NCI-H2081 treated with DMSO at 0.1 percent for 48 hours (cell line): ENCODE measurements around the gene ACTL10.
"Not testable (repeated sequence)": the region's sequence is repeated elsewhere in the genome, so short reads cannot be mapped to it uniquely, and the experiment has no call there.

Source experiments
- DNase-seq: peaks from one replicate; lab custom pipeline; 2025; lab: John Stamatoyannopoulos, UW

ACTL10 gene

DNA sequence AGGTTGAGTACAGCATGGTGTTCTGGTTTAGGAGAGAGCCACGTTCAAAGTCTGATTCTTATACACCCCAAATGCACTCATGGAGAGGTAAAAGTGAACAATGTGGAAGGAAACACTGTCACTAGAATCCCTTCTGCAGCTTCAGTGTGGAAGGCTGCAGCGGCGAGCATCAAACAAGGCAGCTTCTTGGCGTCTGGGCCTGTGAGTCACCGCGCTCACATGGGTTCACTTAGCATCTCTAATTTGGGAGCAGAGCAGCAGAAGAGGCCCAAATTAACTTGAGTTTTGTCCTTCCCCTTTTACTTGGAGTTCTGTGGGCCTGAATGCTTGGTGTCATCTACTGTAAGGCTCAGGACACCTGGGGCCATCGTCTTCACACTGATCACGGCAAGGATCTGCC lies 30.4 kb downstream of the ACTL10 start:
- DNase-seq = no peak

DNA sequence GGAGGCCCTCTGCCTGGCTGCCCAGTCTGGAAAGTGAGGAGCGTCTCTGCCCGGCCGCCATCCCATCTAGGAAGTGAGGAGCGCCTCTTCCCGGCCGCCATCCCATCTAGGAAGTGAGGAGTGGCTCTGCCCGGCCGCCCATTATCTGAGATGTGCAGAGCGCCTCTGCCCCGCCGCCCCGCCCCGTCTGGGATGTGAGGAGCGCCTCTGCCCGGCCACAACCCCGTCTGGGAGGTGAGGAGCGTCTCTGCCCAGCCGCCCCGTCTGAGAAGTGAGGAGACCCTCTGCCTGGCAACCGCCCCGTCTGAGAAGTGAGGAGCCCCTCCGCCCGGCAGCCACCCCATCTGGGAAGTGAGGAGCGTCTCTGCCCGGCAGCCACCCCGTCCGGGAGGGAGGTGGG lies 32.2 kb downstream of the ACTL10 start:
- DNase-seq = not testable (repeated sequence)

DNA sequence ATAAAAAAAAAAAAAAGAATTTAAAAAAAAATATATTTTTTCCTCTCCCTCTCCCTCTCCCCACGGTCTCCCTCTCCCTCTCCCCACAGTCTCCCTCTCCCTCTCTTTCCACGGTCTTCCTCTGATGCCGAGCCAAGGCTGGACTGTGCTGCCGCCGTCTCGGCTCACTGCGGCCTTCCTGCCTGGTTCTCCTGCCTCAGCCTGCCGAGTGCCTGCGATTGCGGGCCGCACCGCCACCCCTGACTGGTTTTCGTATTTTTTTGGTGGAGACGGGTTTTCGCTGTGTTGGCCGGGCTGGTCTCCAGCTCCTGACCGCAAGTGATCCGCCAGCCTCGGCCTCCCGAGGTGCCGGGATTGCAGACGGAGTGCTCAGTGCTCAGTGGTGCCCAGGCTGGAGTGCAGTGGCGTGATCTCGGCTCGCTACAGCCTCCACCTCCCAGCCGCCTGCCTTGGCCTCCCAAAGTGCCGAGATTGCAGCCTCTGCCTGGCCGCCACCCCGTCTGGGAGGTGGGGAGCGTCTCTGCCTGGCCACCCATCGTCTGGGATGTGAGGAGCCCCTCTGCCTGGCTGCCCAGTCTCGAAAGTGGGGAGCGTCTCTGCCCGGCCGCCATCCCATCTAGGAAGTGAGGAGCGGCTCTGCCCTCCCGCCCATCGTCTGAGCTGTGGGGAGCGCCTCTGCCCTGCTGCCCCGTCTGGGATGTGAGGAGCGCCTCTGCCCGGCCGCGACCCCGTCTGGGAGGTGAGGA lies 34.1 kb downstream of the ACTL10 start:
- DNase-seq = not testable (repeated sequence)

DNA sequence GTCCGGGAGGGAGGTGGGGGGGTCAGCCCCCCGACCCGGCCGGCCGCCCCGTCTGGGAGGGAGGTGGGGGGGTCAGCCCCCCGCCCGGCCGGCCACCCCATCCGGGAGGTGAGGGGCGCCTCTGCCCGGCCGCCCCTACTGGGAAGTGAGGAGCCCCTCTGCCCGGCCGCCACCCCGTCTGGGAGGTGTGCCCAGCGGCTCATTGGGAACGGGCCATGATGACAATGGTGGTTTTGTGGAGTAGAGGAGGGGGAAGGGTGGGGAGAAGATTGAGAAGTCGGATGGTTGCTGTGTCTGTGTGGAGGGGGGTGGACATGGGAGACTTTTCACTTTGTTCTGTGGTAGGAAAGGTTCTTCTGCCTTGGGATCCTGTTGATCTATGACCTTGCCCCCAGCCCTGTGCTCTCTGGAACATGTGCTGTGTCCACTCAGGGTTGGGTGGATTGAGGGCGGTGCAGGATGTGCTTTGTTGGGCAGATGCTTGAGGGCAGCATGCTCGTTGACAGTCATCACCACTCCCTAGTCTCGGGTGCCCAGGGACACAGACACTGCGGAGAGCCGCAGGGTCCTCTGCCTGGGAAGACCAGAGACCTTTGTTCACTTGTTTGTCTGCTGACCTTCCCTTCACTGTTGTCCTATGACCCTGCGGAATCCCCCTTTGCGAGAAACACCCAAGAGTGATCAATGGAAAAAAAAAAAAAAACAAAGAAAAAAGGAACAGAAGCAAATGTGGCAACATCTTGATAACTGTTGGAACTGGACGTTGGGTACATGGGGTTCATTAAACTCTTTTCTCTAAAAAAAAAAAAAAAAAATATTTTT lies 35.1 kb downstream of the ACTL10 start:
- DNase-seq = no peak

DNA sequence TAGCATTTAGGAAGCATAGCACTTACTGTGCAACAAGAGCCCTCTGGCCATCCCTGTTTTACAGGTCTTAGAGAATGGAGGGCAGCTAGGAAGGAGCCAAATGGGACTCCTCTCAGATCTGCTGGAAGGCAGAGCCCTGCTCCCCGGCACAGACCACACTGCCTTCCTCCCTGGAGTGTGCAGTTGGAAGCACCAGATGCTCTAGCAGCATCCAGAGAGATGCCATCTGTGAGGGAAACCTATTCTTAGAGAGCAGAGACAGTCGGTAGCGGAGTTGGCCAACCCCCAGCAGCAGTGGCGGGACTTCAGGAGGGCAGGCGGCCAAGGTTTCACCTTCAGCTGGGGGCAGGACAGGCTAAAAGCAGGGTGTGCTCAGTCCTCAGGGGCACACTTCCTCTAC lies 36.1 kb downstream of the ACTL10 start:
- no peak for DNase-seq

DNA sequence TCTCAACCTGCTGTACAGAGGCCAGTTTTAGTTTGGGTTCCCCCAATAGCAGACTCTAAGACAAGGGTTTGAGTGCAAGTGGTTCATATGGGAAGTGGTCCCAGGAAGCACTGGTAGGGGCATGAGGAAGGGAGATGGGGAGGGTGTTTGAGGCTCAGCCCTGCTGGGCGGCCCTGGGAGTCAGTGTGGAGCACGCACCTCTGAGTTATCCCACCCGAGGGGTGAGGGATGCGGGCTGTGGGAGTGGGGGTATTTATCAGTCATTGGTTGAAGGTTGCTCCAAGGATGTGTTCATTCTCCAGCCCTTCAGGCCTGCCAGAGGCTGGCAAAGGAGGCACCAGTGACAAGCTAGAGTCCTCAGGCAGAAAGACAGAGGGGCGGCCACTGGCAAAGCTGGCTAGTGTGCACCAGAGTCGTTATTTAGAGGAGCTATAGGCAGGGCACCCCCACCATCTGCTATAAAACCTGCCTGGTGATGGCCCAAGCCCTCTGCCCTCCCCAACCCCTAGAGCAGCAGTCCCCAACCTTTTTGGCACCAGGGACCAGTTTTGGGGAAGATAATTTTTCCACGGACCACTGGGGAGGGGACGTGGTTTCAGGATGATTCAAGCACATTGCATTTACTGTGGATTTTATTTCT lies 36.9 kb downstream of the ACTL10 start:
- no peak for DNase-seq

DNA sequence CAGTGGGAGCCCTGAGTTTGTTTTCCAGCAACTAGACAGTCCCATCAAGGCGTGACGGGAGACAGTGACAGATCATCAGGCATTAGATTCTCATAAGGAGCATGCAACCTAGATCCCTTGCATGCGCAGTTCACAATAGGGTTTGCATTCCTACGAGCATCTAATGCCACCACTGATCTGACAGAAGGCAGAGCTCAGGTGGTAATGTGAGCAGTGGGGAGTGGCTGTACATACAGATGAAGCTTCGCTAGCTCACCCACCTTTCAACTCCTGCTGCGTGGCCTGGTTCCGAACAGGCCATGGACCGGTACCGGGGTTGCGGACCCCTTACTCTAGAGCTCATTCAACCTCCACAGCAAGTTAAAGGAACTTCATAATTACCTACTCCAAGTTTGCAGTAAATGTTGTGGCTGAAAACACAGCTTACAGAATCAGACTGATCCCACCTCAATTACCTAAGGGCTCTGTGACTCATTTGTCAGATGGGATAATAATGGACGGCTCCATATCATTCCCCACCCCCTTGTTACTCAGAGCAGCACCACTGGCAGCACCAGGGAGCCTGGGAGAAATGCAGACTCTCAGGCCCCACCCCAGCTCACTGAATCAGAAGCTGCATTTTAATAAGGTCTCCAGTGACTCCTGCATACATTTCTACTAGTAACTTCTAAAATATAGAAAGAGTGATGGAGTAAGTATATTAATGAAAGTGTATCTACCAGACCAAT lies 37.6 kb downstream of the ACTL10 start:
- no peak for DNase-seq

DNA sequence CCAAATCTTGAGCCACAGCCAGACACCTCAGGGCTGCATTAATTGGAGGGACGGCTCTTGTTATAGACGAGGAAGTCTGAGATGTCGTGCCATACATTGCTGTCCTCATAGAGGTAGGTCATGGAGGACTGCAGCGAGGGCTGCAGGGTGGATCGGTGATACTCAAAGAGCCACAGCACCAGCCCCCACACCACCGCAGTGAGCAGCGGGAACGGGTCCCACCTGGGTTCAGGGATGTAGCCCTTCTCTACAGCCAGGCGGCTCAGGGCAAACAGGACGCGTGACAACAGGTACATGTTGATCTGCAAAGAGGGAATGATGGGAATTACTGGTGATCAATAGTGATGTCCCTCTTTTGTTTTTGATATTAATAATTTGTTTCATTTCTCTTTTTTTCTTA lies 40.9 kb downstream of the ACTL10 start:
- DNase-seq = no peak

DNA sequence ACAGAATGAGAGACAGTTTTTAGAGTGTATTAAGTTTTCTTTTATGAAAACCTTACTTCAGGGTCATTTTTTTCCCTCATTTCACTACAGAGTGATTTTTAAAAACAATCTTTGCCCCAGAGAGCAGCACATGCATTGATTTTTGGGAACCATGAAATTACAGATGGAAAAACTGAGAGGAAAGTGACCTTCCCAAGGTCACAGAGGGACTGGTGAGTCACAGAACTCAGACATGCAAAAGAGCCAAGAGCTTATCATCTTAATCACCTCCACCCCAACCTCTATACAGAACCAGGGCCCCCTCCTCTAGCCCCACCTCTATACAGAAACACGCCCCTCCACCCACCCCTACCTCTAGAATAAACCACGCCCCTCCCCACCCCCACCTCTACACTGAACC lies 42.7 kb downstream of the ACTL10 start:
- DNase-seq = no peak

DNA sequence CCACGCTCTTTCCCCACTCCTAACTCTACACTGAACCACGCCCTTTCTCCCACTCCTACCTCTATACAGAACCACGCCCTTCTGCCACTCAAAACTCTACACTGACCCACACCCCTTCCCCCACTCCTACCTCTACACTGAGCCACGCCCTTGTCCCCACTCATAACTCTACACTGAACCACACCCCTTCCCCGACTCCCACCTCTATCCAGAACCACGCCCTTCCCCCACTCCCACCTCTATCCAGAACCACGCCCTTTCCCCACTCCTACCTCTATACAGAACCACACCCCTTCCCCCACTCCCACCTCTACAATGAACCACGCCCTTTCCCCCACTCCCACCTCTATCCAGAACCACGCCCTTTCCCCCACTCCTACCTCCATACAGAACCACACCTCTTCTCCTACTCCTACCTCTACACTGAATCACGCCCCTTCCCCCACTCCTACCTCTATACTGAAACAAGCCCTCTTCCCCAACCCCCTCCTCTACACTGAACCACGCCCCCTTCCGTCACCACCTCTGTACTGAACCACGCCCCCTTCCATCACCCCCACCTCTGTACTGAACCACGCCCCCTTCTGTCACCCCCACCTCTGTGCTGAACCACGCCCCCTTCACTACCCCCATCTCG lies 43.3 kb downstream of the ACTL10 start:
- DNase-seq = no peak

DNA sequence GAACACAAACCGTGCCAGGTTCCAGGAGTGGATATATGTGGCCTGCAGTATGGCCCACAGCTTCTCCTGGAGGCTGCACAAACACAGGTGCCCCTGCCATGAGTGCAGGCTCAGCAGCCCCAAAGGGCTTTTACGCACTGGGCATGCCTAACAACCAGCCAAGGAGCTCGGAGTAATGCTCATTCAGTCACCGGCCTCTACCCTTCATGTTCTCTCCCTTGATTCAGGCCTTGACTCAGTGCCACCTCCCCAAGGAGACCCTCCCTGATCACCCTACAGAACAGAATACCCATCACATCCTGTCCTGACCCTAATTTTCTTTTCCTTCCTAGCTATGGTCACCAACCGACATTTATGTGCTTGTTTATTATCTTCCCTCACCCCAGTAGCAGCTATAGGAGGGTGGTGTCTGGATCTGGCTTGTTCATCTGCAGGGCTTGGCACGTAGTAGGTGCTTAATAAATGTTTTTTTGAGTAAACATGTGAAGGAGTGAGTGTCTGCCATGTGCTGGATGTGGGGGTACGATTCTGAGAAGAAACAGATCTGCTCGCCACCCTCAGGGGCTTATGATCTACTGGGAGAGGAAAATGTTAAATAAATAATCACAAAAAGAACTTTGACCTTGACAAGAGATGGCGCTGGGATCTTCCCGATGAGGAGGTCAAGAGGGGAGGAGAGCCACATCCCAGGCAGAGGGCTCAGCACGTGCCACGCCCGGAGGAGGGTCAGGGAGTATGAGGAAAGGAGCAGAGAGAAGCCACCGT lies 44.1 kb downstream of the ACTL10 start:
- no peak for DNase-seq

DNA sequence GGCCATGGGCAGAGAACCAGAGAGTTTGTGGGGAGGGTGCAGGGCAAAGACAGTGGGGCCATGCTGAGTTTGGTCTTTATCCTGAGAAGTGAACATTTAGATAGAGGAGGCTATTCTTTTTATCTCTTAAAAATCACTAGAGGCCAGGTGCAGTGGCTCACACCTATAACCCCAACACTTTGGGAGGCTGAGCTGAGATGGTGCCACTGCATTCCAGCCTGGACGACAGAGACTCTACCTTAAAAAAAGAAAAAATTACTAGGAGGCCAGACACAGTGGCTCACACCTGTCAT lies 44.6 kb downstream of the ACTL10 start:
- DNase-seq = no peak

DNA sequence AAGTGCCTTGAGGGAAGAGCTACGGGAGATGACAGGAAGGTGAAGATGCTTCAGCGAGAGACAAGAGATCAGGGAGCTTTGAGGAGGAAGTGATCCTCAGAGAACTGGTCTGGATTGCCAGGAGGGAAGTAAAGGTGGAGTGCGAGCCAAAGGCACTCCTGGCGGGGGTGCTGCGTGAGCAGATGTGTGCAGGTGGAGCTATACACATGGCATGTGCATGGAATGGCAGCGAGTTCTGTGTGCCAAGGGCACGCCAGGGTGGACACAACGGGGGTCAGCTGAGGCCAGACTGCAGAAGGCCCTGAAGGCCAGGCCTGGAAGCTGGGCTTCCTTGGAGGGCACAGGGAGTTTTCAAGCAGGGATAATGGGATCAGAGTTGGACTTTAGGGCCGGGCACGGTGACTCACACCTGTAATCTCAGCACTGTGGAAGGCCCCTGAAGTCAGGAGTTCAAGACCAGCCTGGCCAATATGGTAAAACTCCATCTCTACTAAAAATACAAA lies 47.2 kb downstream of the ACTL10 start:
- no peak for DNase-seq

DNA sequence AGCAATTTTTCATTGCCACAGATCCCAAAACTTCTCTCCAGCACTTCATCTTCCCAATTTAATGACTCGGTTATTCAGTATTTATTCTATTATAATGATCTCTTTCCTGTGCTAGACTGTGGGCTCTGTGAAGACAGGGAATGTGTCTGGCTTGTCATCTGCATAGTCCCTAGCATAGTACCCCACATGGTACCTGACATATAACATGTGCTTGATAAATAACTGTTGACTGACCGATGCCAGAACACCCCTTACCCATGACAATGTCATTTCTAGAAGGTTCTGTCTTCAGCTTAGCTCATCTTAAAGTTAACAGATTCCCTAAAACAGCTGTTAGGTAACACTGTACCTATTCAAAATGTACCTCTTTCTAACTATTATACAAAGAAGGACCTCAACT lies 49.8 kb downstream of the ACTL10 start:
- DNase-seq = no peak
